Measurements from ENCODE around the gene OPRL1. TPM values are rescaled to one million over a fixed set of nuclear protein-coding genes. Genes with fewer than 3 reads are reported as not detected.

Gene OPRL1
- total and polyA plus RNA-seq, 2 of the 8 experiments (the other 6 are each of a cell fraction or from before 2014, with no cell fraction given) = 0.63 to 0.98 TPM

DNA sequence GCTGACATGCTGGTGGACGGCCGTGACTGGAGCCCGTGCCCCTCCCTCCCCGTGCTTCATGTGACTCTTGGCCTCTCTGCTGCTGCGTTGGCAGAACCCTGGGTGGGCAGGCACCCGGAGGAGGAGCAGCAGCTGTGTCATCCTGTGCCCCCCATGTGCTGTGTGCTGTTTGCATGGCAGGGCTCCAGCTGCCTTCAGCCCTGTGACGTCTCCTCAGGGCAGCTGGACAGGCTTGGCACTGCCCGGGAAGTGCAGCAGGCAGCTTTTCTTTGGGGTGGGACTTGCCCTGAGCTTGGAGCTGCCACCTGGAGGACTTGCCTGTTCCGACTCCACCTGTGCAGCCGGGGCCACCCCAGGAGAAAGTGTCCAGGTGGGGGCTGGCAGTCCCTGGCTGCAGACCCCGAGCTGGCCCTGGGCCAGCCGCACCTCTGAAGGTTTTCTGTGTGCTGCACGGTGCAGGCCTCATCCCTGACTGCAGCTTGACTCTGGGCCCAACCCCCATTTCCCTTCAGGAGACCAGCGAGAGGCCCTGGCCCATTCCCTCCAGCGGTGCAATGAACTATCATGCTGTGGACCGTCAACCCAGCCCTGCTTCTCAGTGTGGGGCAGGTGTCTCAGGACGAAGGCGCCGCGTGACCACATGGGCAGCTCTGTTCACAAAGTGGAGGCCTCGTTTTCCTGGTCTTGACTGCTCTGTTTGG lies 19.4 kb downstream of the OPRL1 start (continued):
- TF ChIP-seq POLR2AphosphoS5 (IDR thresholded peaks at IDR 0.05; ENCODE audit: low read depth, low read length) (no peak), GABPA (IDR thresholded peaks at IDR 0.05; ENCODE audit: borderline replicate concordance, insufficient read depth, low read length) (no peak), ZNF274 (IDR thresholded peaks at IDR 0.05; ENCODE audit: borderline replicate concordance, extremely low read depth, low read length) (no peak), PHF8 (conservative IDR thresholded peaks at IDR 0.05; ENCODE audit: low read depth, low read length) (no peak), FOSL1 (IDR thresholded peaks at IDR 0.05; ENCODE audit: insufficient read depth, low read depth, low read length) (no peak)
- TF ChIP-seq, protein P1, sequence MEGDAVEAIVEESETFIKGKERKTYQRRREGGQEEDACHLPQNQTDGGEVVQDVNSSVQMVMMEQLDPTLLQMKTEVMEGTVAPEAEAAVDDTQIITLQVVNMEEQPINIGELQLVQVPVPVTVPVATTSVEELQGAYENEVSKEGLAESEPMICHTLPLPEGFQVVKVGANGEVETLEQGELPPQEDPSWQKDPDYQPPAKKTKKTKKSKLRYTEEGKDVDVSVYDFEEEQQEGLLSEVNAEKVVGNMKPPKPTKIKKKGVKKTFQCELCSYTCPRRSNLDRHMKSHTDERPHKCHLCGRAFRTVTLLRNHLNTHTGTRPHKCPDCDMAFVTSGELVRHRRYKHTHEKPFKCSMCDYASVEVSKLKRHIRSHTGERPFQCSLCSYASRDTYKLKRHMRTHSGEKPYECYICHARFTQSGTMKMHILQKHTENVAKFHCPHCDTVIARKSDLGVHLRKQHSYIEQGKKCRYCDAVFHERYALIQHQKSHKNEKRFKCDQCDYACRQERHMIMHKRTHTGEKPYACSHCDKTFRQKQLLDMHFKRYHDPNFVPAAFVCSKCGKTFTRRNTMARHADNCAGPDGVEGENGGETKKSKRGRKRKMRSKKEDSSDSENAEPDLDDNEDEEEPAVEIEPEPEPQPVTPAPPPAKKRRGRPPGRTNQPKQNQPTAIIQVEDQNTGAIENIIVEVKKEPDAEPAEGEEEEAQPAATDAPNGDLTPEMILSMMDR (IDR thresholded peaks at IDR 0.05; ENCODE audit: control extremely low read depth in 1 of 3, insufficient read depth in 1 of 3, low read depth in 1 of 3, low read length in 3 of 3) = no peak
